Astrocyte (in vitro differentiated cells and primary cell): ENCODE data around the gene TFF1. TPM values are rescaled to one million over a fixed set of nuclear protein-coding genes. Genes with fewer than 3 reads are reported as not detected.

Source experiments
- DNase-seq: peaks from one replicate; pipeline ENCODE4 v3.0.0-alpha.2; 2010; ENCODE audit warnings: low read depth
- FAIRE-seq: peaks from 2 replicates; lab custom pipeline; 2011; peaks lifted over from hg19 to GRCh38; lab: Jason Lieb, UNC
- H2AFZ ChIP-seq: 2 replicates; pipeline ENCODE4 v1.6.0; 2012; ENCODE audit warnings: low read depth, low read length, inconsistent platforms
- H3K27ac ChIP-seq: 2 replicates; pipeline ENCODE4 v1.5.1; 2011; ENCODE audit warnings: low read depth, low read length, inconsistent platforms
- H3K27me3 ChIP-seq: 2 replicates; pipeline ENCODE4 v1.6.0; 2011; ENCODE audit warnings: low read length, inconsistent platforms; ENCODE audit not compliant: insufficient read depth
- H3K36me3 ChIP-seq: 2 replicates; pipeline ENCODE4 v1.5.1; 2011; ENCODE audit warnings: low read length, inconsistent platforms; ENCODE audit not compliant: insufficient read depth
- H3K4me1 ChIP-seq: 2 replicates; pipeline ENCODE4 v1.5.1; 2011; ENCODE audit warnings: low read length, inconsistent platforms; ENCODE audit not compliant: insufficient read depth
- H3K4me2 ChIP-seq: 2 replicates; pipeline ENCODE4 v1.6.0; 2012; ENCODE audit warnings: low read length, inconsistent platforms
- H3K4me3 ChIP-seq: 2 replicates; pipeline ENCODE4 v1.5.1; 2011; ENCODE audit warnings: low read depth, mild to moderate bottlenecking, low read length, inconsistent platforms; ENCODE audit not compliant: insufficient read depth
- H3K79me2 ChIP-seq: 2 replicates; pipeline ENCODE4 v1.6.0; 2012; ENCODE audit warnings: mild to moderate bottlenecking, low read length, inconsistent platforms; ENCODE audit not compliant: insufficient read depth
- H3K9ac ChIP-seq: 2 replicates; pipeline ENCODE4 v1.6.0; 2012; ENCODE audit warnings: mild to moderate bottlenecking, low read length, inconsistent platforms
- H3K9me3 ChIP-seq: 2 replicates; pipeline ENCODE4 v1.5.1; 2012; ENCODE audit warnings: low read depth, mild to moderate bottlenecking, low read length, inconsistent platforms; ENCODE audit not compliant: insufficient read depth
- H4K20me1 ChIP-seq: 2 replicates; pipeline ENCODE4 v1.6.0; 2012; ENCODE audit warnings: low read length, inconsistent platforms; ENCODE audit not compliant: insufficient read depth
- H3K27ac Mint-ChIP-seq: one replicate; pipeline ENCODE4 v1.8.0; 2021; ENCODE audit warnings: mild to moderate bottlenecking, mixed read lengths; ENCODE audit not compliant: unreplicated experiment
- H3K27me3 Mint-ChIP-seq: one replicate; pipeline ENCODE4 v1.8.0; 2021; ENCODE audit warnings: low read depth, mixed read lengths; ENCODE audit not compliant: unreplicated experiment
- H3K36me3 Mint-ChIP-seq: one replicate; pipeline ENCODE4 v1.8.0; 2021; ENCODE audit warnings: low read depth, mixed read lengths; ENCODE audit not compliant: unreplicated experiment
- H3K4me1 Mint-ChIP-seq: one replicate; pipeline ENCODE4 v1.8.0; 2021; ENCODE audit warnings: low read depth, mixed read lengths; ENCODE audit not compliant: unreplicated experiment
- H3K4me3 Mint-ChIP-seq: one replicate; pipeline ENCODE4 v1.8.0; 2021; ENCODE audit warnings: mild to moderate bottlenecking, moderate library complexity, mixed read lengths; ENCODE audit not compliant: unreplicated experiment
- H3K9me3 Mint-ChIP-seq: one replicate; pipeline ENCODE4 v1.8.0; 2021; ENCODE audit warnings: mild to moderate bottlenecking, mixed read lengths; ENCODE audit not compliant: unreplicated experiment
- EZH2 ChIP-seq: IDR thresholded peaks from 2 replicates; pipeline ENCODE4 v1.6.1; 2012; ENCODE audit warnings: mild to moderate bottlenecking, low read length, inconsistent platforms; ENCODE audit not compliant: insufficient read depth
- total RNA-seq: library from RNA; stranded (reverse); gene quantifications from 2 replicates; pipeline ENCODE4 v1.2.1, GENCODE V29; 2021
- TF ChIP-seq, protein P1 (sequence below): IDR thresholded peaks from 2 replicates; pipeline ENCODE4 v1.5.1; 2011; ENCODE audit warnings: low read depth, mild to moderate bottlenecking, inconsistent platforms, low read length, moderate library complexity; ENCODE audit not compliant: insufficient read depth

TFF1 gene
- total RNA-seq, 1 donor from 2014 or later: not detected

DNA sequence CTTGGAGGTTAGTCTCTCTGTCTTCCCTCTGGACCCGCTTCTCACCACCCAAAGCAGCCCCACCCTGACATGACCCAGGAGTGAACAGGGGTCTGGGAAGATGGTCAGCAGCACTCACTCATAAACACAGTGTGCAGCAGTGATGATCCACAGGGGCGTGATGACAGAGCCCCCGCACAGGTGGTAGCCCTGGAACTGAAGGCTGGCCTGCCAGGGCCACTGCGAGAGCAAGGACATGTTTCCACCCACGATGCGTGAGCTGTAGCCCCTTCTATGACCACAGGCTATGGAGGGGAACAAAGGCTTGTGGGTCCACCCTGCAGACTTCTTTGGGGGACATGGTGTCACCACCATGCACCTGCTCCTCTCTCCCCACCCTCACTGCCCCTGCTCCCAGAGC, 16.6 kb upstream of the TFF1 start:
- Histone ChIP-seq H2AFZ (no peak overlapping the region), H3K79me2 (no peaks in the 10 kb centered on the region), H3K27me3 (no peaks in the 10 kb centered on the region), H3K36me3 (no peaks in the 10 kb centered on the region), H3K9ac (no peak overlapping the region), H3K27ac (no peak overlapping the region), H3K4me3 (no peak overlapping the region), H4K20me1 (no peaks in the 10 kb centered on the region), H3K4me1 (no peaks in the 10 kb centered on the region), H3K4me2 (no peak overlapping the region), H3K9me3 (no peaks in the 10 kb centered on the region)
- peaks cover 11% of the 10 kb centered on the region for H3K4me1 Mint-ChIP-seq
- peaks cover 7% of the 10 kb centered on the region for H3K9me3 Mint-ChIP-seq
- H3K27me3 Mint-ChIP-seq: peaks cover 17% of the 10 kb centered on the region
- no peaks in the 10 kb centered on the region for H3K36me3 Mint-ChIP-seq
- H3K4me3 Mint-ChIP-seq: no peak overlapping the region
- FAIRE-seq (no peak), DNase-seq (no peak)
- TF ChIP-seq EZH2: no peak
- TF ChIP-seq, protein P1, sequence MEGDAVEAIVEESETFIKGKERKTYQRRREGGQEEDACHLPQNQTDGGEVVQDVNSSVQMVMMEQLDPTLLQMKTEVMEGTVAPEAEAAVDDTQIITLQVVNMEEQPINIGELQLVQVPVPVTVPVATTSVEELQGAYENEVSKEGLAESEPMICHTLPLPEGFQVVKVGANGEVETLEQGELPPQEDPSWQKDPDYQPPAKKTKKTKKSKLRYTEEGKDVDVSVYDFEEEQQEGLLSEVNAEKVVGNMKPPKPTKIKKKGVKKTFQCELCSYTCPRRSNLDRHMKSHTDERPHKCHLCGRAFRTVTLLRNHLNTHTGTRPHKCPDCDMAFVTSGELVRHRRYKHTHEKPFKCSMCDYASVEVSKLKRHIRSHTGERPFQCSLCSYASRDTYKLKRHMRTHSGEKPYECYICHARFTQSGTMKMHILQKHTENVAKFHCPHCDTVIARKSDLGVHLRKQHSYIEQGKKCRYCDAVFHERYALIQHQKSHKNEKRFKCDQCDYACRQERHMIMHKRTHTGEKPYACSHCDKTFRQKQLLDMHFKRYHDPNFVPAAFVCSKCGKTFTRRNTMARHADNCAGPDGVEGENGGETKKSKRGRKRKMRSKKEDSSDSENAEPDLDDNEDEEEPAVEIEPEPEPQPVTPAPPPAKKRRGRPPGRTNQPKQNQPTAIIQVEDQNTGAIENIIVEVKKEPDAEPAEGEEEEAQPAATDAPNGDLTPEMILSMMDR: no peak
- H3K27ac Mint-ChIP-seq: no peak overlapping the region

DNA sequence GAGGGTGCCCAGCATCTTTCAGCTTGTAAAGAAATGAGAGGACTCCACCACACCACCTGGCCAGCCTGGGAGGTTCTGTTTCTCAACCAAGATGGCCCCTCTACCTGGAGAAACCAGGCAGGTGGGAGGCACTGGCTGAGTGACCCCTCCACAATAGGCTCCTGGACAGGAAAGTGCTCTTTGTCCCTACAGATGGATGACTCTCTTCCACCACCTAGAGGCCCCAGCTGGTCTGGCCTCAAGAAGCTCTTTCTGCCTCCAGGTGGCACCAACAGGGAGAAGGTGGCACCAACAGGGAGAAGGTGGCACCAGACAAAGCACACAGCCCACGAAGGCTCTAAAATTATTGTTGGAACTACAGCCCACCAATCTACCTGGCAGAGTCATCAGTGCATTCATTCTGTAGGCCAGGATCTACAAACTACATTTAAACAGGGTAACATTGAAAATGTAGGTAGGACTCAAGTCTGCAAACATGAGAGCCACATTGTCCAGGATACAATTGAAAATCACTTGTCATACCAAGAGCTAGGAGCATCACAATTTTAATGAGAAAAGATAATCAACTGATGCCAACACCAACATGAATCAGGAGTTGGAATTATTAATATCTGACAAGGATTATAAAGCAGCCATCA, 15.1 kb upstream of the TFF1 start:
- no peak overlapping the region for H3K4me2 ChIP-seq
- FAIRE-seq (no peak), DNase-seq (peak; percentile 6)
- H3K36me3 ChIP-seq: no peaks in the 10 kb centered on the region
- Mint-ChIP-seq H3K27me3 (peaks cover 26% of the 10 kb centered on the region), H3K4me3 (no peak overlapping the region), H3K4me1 (peaks cover 4% of the 10 kb centered on the region), H3K36me3 (no peaks in the 10 kb centered on the region), H3K27ac (no peak overlapping the region), H3K9me3 (peaks cover 7% of the 10 kb centered on the region)
- TF ChIP-seq EZH2: no peak
- TF ChIP-seq, protein P1: peak; percentile 37
- no peak overlapping the region for H3K9ac ChIP-seq
- no peak overlapping the region for H3K4me3 ChIP-seq
- no peak overlapping the region for H3K27ac ChIP-seq
- no peaks in the 10 kb centered on the region for H3K79me2 ChIP-seq
- H3K9me3 ChIP-seq: no peaks in the 10 kb centered on the region
- no peaks in the 10 kb centered on the region for H3K27me3 ChIP-seq
- no peaks in the 10 kb centered on the region for H3K4me1 ChIP-seq
- H4K20me1 ChIP-seq: no peaks in the 10 kb centered on the region
- no peak overlapping the region for H2AFZ ChIP-seq
